ENCODE data around the gene PPFIA2.

PPFIA2 gene

GRCh38 chr12:81274637-81275529, 484.3 kb downstream of the PPFIA2 start:
- ATAC-seq, result no peak
- TF ChIP-seq OSR1 (CRISPR knock-in tag; IDR thresholded peaks at IDR 0.05), result no peak

GRCh38 chr12:81270385-81270784, 488.8 kb downstream of the PPFIA2 start:
- TF ChIP-seq, protein P1, sequence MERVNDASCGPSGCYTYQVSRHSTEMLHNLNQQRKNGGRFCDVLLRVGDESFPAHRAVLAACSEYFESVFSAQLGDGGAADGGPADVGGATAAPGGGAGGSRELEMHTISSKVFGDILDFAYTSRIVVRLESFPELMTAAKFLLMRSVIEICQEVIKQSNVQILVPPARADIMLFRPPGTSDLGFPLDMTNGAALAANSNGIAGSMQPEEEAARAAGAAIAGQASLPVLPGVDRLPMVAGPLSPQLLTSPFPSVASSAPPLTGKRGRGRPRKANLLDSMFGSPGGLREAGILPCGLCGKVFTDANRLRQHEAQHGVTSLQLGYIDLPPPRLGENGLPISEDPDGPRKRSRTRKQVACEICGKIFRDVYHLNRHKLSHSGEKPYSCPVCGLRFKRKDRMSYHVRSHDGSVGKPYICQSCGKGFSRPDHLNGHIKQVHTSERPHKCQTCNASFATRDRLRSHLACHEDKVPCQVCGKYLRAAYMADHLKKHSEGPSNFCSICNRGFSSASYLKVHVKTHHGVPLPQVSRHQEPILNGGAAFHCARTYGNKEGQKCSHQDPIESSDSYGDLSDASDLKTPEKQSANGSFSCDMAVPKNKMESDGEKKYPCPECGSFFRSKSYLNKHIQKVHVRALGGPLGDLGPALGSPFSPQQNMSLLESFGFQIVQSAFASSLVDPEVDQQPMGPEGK (CRISPR knock-in tag; IDR thresholded peaks at IDR 0.05; ENCODE audit: borderline replicate concordance), result no peak
- TF ChIP-seq ESRRG (CRISPR knock-in tag; IDR thresholded peaks at IDR 0.05) (no peak), RARB (CRISPR knock-in tag; IDR thresholded peaks at IDR 0.05) (no peak), CREB5 (CRISPR knock-in tag; IDR thresholded peaks at IDR 0.05; ENCODE audit: low read depth) (no peak), TCF4 (CRISPR knock-in tag; IDR thresholded peaks at IDR 0.05; ENCODE audit: borderline replicate concordance) (no peak), ZFP3 (CRISPR knock-in tag; IDR thresholded peaks at IDR 0.05) (no peak), ISL1 (CRISPR knock-in tag; IDR thresholded peaks at IDR 0.05) (no peak), CSRNP3 (CRISPR knock-in tag; IDR thresholded peaks at IDR 0.05) (no peak)

GRCh38 chr12:81263072-81263471, 496.1 kb downstream of the PPFIA2 start:
- no peak for TF ChIP-seq BACH2 (CRISPR knock-in tag; IDR thresholded peaks at IDR 0.05; ENCODE audit: borderline replicate concordance)
- TF ChIP-seq ZFP3 (CRISPR knock-in tag; IDR thresholded peaks at IDR 0.05), result no peak
- TF ChIP-seq CSRNP3 (CRISPR knock-in tag; IDR thresholded peaks at IDR 0.05), result no peak
- TF ChIP-seq, protein P2, sequence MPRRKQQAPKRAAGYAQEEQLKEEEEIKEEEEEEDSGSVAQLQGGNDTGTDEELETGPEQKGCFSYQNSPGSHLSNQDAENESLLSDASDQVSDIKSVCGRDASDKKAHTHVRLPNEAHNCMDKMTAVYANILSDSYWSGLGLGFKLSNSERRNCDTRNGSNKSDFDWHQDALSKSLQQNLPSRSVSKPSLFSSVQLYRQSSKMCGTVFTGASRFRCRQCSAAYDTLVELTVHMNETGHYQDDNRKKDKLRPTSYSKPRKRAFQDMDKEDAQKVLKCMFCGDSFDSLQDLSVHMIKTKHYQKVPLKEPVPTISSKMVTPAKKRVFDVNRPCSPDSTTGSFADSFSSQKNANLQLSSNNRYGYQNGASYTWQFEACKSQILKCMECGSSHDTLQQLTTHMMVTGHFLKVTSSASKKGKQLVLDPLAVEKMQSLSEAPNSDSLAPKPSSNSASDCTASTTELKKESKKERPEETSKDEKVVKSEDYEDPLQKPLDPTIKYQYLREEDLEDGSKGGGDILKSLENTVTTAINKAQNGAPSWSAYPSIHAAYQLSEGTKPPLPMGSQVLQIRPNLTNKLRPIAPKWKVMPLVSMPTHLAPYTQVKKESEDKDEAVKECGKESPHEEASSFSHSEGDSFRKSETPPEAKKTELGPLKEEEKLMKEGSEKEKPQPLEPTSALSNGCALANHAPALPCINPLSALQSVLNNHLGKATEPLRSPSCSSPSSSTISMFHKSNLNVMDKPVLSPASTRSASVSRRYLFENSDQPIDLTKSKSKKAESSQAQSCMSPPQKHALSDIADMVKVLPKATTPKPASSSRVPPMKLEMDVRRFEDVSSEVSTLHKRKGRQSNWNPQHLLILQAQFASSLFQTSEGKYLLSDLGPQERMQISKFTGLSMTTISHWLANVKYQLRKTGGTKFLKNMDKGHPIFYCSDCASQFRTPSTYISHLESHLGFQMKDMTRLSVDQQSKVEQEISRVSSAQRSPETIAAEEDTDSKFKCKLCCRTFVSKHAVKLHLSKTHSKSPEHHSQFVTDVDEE (CRISPR knock-in tag; IDR thresholded peaks at IDR 0.05), result no peak
- TF ChIP-seq RARB (CRISPR knock-in tag; IDR thresholded peaks at IDR 0.05), result no peak
- no peak for TF ChIP-seq CSDC2 (CRISPR knock-in tag; IDR thresholded peaks at IDR 0.05)
- TF ChIP-seq TCF4 (CRISPR knock-in tag; IDR thresholded peaks at IDR 0.05; ENCODE audit: borderline replicate concordance), result no peak
- TF ChIP-seq ZNF70 (CRISPR knock-in tag; IDR thresholded peaks at IDR 0.05), result no peak
- TF ChIP-seq ZNF565 (CRISPR knock-in tag; conservative IDR thresholded peaks at IDR 0.05; ENCODE audit: low read depth), result no peak
- TF ChIP-seq SNAI2 (CRISPR knock-in tag; IDR thresholded peaks at IDR 0.05), result no peak
- TF ChIP-seq POU6F1 (CRISPR knock-in tag; IDR thresholded peaks at IDR 0.05; ENCODE audit: borderline replicate concordance, low read depth), result no peak
- TF ChIP-seq, protein P1 (CRISPR knock-in tag; IDR thresholded peaks at IDR 0.05; ENCODE audit: borderline replicate concordance), result no peak
- no peak for TF ChIP-seq ZNF8 (CRISPR knock-in tag; IDR thresholded peaks at IDR 0.05)
- TF ChIP-seq GLIS3 (CRISPR knock-in tag; IDR thresholded peaks at IDR 0.05), result no peak
- TF ChIP-seq ESRRG (CRISPR knock-in tag; IDR thresholded peaks at IDR 0.05), result no peak
- TF ChIP-seq PPARA (CRISPR knock-in tag; IDR thresholded peaks at IDR 0.05; ENCODE audit: borderline replicate concordance), result no peak
- no peak for TF ChIP-seq OSR1 (CRISPR knock-in tag; IDR thresholded peaks at IDR 0.05)
- TF ChIP-seq ZFP30 (CRISPR knock-in tag; IDR thresholded peaks at IDR 0.05), result no peak

More at GRCh38 chr12:81270385-81270784, 488.8 kb downstream of the PPFIA2 start:
- no peak for ATAC-seq

More at GRCh38 chr12:81263072-81263471, 496.1 kb downstream of the PPFIA2 start:
- ATAC-seq, result no peak
